Fibroblast of skin of left quadriceps (primary cell): ENCODE measurements around the gene SECISBP2.
"Not testable (repeated sequence)": the region's sequence is repeated elsewhere in the genome, so short reads cannot be mapped to it uniquely, and the experiment has no call there.

Experiments used
- DNase-seq, 2 experiments: peaks; one replicate each; pipeline ENCODE4 v3.0.0-alpha.2; 2013; ENCODE audit warnings: low read depth in 2 of 2

Gene SECISBP2, protein sequence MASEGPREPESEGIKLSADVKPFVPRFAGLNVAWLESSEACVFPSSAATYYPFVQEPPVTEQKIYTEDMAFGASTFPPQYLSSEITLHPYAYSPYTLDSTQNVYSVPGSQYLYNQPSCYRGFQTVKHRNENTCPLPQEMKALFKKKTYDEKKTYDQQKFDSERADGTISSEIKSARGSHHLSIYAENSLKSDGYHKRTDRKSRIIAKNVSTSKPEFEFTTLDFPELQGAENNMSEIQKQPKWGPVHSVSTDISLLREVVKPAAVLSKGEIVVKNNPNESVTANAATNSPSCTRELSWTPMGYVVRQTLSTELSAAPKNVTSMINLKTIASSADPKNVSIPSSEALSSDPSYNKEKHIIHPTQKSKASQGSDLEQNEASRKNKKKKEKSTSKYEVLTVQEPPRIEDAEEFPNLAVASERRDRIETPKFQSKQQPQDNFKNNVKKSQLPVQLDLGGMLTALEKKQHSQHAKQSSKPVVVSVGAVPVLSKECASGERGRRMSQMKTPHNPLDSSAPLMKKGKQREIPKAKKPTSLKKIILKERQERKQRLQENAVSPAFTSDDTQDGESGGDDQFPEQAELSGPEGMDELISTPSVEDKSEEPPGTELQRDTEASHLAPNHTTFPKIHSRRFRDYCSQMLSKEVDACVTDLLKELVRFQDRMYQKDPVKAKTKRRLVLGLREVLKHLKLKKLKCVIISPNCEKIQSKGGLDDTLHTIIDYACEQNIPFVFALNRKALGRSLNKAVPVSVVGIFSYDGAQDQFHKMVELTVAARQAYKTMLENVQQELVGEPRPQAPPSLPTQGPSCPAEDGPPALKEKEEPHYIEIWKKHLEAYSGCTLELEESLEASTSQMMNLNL

DNA sequence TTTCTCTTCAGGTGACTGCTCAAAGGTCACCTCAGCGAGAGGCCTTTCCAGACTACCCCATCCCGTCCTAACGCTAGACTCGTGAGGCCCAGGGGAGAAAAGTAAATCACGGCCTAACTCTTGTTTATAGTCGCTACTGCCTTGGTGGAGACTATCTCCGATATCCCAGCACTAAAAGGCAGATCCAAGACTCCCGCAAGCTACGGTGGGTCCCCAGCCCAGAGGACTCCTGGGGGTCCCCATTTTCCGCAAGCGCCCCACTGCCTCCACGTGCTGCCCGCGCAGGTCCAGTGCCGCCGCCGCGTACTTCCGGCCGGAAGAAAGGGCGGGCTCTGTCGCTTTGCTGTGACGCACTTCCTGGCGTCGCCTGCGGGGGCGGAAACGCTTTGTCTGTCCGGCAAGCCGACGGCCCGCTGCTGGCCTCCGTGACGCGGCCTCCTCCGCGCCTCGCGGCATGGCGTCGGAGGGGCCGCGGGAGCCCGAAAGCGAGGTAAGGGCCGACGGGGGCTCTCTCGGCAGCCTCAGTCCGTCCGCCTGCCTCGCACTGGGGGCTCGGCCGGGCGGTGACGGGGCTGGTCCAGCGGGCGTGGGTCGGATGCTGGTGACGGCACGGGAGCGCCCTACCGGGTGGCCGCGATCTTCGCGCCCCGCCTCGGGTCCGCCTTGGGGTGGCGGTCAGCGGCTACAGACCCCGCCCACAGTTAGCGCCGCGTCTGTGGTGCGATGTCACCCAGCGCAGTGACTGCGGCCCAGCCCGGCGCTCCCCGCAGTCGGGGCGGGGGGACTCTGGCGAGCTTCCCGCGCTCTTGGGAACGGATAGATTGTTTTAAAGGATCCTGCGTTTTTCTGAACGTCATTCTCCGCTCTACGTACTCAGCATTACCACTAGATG lies at the start of gene SECISBP2:
Gene SECISBP2, plus strand, starts transcription at position 378 of the 892 bp plus-strand sequence. Its CDS starts 77 bp downstream, at position 455.
- DNase-seq, result peak; percentile 96

- no peak for DNase-seq
Observed at GRCh38 chr9:89273528-89274279, 44.6 kb upstream of the SECISBP2 start.

DNA sequence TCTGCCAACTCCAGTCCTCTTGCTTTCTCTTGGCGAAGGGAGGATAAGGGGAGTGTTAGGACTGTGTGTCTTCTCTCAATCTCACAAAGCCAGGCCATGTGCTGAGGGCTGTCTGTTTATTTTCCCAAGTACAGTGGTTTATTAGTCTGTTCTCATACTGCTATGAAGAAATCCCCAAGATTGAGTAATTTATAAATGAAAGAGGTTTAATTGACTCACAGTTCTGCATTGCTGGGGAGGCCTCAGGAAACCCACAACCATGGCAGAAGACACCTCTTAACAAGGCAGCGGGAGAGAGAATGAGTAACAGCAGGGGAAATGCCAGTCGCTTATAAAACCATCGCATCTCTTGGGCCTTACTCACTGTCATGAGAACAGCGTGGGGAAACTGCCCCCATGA lies 43.5 kb upstream of the SECISBP2 start:
- peak; percentile 54 to 61 for DNase-seq

DNA sequence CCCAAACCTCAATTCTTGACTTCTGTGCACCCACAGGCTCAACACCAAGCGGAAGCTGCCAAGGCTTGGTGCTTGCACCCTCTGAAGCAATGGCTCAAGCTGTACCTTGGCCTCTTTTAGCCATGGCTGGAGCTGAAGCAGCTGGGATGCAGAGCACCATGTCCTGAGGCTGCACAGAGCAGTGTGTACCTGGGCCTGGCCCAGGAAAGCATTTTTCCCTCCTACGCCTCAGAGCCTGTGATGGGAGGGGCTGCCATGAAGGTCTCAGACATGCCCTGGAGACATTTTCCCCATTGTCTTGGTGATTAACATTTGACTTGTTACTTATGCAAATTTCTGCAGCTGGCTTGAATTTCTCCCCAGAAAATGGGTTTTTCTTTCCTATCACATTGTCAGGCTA lies 42.3 kb upstream of the SECISBP2 start:
- DNase-seq, result not testable (repeated sequence)

GRCh38 chr9:89277043-89277442 lies 41.3 kb upstream of the SECISBP2 start:
- no peak for DNase-seq

DNA sequence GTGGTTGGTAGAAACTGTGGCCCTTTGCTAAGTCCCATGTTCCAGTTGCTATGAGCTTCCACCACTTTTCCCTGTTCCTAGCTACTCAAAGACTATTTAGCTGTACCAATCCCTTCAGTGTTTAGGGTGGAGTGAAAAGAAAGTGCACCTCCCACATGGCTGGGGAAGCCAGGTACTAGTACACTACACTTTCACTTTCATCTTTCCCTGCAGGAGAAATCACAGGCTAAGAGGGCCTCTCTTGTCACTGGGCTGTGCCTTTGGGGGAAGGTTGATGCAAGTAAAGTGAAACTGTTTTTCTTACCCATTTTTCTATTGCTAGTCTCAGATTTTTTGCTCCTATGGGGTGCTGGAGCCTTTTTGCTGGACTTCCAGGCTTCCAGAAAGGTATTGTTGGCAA lies 40.8 kb upstream of the SECISBP2 start:
- no peak for DNase-seq

- no peak for DNase-seq
Observed at GRCh38 chr9:89278551-89278950, 39.7 kb upstream of the SECISBP2 start.

DNA sequence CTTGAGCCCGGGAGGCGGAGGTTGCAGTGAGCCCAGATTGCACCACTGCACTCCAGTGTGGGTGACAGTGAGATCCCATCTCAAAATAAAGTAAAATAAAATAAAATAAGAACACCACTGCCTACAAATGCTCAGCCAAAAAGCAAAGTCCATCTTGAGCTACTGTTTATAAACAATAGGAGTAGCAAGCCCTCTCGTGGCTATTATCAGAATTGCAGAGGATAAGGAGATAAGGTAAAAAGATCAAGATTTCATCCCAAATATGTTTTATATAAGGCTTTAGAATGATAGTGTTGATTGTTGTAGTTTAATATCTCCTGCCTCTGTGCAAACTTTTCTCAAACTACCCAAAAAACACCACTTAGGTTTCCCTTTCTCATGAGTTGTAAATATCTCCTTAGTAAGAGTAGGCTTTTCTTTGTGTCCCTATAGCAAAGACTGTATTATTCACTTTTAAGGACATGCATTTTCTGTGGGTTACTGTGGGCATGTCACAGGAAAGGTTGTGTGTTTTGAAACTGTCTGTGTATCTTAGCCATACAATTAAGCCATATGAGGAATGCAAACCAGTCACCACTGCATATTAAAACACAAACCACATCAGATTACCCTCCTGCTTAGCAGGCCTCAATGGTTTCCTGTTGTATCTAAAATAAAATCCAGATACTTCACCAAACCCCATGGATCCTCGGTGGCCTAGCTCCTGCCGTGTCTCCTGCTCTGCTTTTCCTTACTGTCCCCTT lies 39.1 kb upstream of the SECISBP2 start:
- DNase-seq, result peak; percentile 38 to 49

- DNase-seq, result no peak
Observed at GRCh38 chr9:89281106-89281505, 37.2 kb upstream of the SECISBP2 start.

DNA sequence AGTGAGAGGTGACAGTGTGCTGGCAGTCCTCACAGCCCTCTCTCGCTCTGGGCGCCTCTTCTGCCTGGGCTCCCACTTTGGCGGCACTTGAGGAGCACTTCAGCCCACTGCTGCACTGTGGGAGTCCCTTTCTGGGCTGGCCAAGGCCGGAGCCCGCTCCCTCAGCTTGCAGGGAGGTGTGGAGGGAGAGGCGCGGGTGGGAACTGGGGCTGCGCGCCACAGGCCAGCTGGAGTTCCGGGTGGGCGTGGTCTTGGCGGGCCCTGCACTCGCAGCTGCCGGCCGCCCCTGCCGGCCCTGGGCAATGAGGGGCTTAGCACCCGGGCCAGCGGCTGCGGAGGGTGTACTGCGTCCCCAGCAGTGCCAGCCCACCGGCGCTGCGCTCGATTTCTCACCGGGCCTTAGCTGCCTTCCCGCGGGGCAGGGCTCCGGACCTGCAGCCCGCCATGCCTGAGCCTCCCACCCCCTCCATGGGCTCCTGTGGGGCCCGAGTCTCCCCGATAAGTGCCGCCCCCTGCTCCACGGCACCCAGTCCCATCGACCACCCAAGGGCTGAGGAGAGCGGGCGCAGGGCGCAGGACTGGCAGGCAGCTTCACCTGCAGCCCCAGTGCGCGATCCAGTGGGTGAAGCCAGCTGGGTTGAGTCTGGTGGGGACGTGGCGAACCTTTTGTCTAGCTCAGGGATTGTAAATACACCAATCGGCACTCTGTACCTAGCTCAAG lies 35.9 kb upstream of the SECISBP2 start:
- not testable (repeated sequence) for DNase-seq

- no peak for DNase-seq
Observed at GRCh38 chr9:89284076-89284475, 34.2 kb upstream of the SECISBP2 start.

GRCh38 chr9:89291741-89292140 lies 26.6 kb upstream of the SECISBP2 start:
- no peak for DNase-seq

DNA sequence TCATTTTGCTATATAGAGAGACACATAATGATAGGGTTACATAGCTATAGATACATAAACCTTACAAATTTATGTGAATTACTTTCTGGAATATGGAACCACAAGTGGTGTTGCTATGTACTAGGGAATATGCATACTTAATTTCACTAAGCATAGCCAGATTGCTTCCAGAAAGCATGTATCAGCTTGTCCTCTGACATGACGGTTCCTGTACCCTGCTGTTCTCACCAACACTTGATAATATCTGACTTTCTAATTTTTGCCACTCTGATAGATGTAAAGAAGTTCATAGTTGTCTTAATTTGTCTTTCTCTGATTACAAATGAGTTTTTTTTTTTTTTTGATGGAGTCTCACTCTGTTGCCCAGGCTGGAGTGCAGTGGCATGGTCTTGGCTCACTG lies 25.3 kb upstream of the SECISBP2 start:
- DNase-seq, result no peak

DNA sequence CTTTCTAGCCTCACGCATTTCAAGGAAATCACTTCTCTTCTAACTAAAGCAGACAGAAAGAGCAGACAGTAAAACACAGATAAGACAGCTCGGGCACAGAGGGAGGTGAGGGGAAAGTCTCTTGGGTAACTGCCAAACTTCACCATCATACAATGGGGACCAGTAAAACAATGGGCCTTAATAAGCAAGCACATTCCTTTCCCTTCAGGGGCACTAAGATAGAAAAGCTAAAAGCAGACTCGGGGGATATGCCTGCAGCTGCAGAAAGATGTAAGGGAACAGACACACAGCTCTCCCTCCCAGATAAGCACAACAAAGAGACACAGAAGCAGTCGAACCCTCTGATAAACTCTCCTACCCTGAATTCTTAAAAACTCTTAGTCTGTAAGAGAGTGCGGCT lies 22.9 kb upstream of the SECISBP2 start:
- DNase-seq, result no peak

- not testable (repeated sequence) for DNase-seq
Observed at GRCh38 chr9:89301996-89302395, 16.3 kb upstream of the SECISBP2 start.

DNA sequence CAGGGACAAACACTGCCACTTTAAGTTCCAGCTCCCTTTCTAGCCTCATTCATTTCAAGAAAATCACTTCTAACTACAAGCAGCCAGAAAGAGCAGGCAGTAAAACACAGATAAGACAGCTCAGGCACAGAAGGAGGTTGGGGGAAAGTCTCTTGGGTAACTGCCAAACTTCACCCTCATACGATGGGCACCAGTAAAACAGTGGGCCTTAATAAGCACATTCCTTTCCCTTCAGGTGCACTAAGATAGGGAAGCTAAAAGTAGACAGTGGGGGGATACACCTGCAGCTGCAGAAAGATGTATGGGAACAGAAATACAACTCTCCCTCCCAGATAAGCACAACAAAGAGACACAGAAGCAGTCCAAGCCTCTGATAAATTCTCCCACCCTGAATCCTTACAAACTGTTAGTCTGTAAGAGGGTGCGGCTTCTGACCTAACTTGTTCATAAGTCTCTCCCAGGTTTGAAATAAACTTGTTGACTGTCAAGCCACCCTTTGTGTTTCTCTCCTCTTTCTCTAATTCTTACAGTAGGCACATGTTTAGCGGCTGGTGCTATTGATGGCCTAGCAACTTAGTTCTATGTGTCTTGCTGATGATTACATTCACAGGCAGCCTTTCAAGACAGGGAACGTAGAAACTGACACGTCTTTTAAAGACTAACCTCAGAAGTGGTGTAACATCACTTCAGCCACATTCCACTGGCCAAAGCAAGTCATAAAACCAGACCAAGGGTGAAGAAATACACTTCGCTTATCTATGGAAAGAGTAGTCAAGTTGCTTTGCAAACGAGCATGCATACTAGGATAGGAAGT lies 14.1 kb upstream of the SECISBP2 start:
- DNase-seq, result no peak

DNA sequence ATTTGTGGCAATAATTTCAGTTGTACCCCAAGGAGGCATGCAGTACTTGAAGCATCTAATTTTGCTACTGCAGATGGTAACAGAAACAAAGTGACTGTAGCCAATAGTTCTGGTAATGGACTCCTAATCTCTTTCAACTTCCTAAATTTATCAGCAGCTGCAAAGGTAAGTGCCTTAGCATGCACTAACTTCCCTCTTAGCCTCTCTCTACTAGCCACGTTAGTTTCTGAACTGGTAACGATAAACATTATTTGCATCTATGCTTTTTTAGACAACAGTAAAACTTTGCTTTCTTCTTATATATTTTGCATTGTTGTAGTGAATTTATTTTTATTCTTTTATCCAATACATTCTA lies 13.5 kb upstream of the SECISBP2 start:
- DNase-seq, result no peak

GRCh38 chr9:89305868-89306267 lies 12.4 kb upstream of the SECISBP2 start:
- no peak for DNase-seq

DNA sequence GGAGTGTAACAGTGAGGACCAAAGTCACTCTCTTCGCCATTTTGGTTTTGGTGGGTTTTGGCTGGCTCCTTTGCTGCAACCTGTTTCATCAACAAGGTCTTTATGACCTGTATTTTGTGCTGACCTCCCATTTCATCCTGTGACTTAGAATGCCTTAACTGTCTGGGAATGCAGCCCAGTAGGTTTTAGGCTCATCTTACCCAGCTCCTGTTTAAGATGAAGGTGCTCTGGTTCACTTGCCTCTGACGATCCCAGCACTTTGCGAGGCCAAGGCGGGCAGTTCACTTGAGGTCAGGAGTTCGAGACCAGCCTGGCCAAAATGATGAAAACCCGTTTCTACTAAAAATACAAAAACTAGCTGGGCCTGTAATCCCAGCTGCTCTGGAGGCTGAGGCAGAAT lies 9.1 kb upstream of the SECISBP2 start:
- DNase-seq, result no peak
